ENCODE data around the gene CEPT1.

DNA sequence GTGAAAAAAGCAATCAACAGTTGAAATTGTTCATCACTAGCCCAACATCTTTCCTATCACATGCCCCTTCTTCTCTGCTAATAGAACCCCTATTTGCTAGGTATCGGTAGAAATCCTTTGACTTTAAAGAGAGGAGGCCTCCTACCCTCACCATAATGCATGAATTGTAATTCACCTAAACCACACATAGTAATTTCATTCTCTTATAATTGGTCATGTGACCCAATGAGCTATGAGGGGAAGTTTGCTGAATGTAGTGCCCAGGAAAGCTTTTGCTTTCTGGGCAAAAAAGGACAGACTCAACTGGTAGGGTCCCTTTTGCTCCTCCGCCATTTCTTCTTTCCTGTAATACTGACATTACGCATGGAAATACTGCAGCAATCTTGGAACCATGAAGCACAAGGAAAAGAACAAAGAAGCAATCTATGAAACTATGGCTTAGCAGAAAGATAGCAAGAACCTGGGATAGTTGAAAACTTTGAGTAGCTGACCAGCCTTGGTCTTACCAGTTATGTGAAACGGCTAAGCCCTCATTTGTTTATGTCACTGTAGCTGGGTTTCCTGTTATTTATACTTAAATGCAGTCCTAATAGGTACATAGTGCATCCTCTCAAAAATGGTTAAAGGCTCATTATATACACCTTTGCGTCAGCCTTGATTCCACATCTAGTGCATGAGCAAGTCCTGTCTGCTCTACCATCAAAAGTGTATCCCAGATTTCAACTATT, 77.3 kb downstream of the CEPT1 start:
- TF ChIP-seq, protein P1, sequence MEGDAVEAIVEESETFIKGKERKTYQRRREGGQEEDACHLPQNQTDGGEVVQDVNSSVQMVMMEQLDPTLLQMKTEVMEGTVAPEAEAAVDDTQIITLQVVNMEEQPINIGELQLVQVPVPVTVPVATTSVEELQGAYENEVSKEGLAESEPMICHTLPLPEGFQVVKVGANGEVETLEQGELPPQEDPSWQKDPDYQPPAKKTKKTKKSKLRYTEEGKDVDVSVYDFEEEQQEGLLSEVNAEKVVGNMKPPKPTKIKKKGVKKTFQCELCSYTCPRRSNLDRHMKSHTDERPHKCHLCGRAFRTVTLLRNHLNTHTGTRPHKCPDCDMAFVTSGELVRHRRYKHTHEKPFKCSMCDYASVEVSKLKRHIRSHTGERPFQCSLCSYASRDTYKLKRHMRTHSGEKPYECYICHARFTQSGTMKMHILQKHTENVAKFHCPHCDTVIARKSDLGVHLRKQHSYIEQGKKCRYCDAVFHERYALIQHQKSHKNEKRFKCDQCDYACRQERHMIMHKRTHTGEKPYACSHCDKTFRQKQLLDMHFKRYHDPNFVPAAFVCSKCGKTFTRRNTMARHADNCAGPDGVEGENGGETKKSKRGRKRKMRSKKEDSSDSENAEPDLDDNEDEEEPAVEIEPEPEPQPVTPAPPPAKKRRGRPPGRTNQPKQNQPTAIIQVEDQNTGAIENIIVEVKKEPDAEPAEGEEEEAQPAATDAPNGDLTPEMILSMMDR (IDR thresholded peaks at IDR 0.05; ENCODE audit: poor library complexity): no peak
- TF ChIP-seq EZH2 (IDR thresholded peaks at IDR 0.05; ENCODE audit: borderline replicate concordance): no peak

All from hepatocyte (in vitro differentiated cells).